ENCODE measurements around the gene PIK3CG.
"Not testable (repeated sequence)": the region's sequence is repeated elsewhere in the genome, so short reads cannot be mapped to it uniquely, and the experiment has no call there.

Gene PIK3CG

DNA sequence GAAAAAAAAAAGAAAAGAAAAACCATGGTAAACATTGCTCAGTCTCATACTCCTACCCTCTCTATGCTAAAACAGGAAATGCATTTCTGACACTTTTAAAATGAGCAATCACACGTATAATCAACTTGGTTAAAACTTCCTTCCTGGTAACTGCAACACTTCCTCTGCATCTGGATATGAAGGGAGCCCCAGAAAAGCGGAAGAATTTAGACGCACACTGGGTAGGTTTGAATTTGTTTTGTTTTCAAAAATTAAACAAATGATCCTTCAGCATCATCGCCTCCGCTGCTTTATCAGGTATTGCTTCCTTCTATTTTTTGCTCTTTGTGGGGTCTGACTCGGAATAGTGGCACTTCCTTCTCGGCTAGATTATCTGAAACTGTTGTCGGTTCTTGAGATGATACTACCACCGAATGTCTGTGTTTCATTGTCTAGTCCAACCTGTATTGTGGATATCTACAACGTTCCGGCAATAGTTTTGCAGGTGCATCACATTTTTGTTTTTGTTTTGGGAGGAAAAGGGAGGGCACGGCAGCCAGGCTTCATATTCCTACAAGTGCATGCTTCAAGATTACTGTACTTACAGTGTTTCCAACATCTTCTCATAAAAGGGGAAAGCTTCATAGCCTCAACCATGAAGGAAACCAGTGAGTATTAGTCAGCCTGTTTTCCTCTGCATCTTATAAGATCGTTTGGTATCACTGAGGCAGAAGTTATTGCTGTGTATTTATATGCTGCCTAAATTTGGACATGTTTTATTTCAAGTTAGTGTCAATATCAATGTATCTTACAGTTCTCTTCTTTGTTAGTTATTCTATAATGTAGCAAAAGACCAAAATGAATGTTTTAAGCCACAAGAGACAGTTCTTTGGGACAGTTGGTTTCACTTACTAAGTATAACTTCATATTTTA, at the start of gene PIK3CG:
TSS of gene PIK3CG (plus strand) at position 153 of the 912 bp plus-strand sequence. CDS start 2,280 bp downstream, outside the sequence.
- H3K4me3 Mint-ChIP-seq, result peak within 1 kb of the TSS; percentile 93
- no peaks in the 10 kb centered on the region for H3K27me3 Mint-ChIP-seq
- peaks cover 11% of the 10 kb centered on the region for H3K36me3 Mint-ChIP-seq
- no peaks in the 10 kb centered on the region for H3K9me3 Mint-ChIP-seq
- peaks cover 81% of the 10 kb centered on the region for H3K4me1 Mint-ChIP-seq
- peak within 1 kb of the TSS; percentile 90 for H3K27ac Mint-ChIP-seq

DNA sequence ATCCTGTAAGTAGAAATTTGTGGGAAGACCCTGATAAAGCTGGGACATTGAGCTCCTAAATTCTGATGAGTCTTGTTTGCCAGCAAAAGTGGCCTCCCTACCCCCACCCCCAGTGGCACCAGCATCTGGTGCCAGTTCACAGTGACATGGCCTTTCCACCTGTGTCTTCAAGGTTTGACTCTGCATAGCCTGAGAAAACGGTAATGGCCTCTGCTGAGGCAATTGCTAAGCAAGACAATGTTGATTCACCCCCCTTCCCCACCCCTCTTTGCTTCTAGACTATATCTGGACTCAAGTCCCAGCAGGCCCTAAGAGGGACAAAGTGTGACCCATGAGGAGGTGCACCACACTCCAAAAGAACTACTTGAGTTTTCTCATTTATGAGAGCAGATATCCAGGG, 48.0 kb upstream of the PIK3CG start:
- Mint-ChIP-seq H3K36me3 (no peaks in the 10 kb centered on the region), H3K9me3 (no peaks in the 10 kb centered on the region), H3K27me3 (no peaks in the 10 kb centered on the region), H3K4me1 (no peaks in the 10 kb centered on the region), H3K27ac (no peak overlapping the region), H3K4me3 (no peak overlapping the region)

DNA sequence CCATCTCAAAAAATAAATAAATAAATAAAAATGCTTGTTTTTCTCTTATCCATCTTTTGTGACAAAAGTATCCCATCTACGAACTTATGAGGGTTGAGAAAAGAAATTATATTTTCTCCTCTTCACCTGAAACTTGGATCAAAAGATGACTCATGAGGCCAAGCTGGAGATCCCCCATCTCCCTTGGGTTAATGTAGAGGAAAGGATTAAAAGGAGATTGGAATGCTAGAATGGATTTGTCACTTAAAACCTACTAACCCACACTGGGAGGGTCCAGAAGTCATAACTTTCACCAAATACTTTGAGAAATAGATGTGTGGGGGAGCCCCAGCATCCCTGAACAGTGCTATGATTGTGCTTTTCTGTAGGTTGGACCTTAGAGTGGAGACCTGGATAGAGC, 46.3 kb upstream of the PIK3CG start:
- Mint-ChIP-seq H3K9me3 (no peaks in the 10 kb centered on the region), H3K36me3 (no peaks in the 10 kb centered on the region), H3K4me1 (no peaks in the 10 kb centered on the region), H3K4me3 (no peak overlapping the region), H3K27ac (no peak overlapping the region), H3K27me3 (no peaks in the 10 kb centered on the region)

DNA sequence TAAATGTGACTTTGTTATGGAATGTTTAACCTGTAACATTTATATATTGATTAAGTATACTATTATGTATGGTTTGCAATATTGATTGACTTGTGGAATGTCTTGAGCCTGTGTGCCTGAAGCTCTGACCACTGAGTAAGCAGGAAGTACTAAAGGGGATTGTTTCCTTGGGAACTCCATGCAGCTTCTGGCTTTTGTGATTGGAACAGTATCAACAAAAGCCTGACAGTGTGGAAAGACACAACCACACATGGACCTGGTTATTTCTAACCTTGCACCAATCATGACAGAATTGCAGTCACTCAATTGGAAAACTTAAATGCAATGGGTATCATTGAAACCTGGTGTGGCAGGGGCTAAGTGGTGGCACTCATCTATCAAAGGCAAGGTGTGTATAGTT, 45.5 kb upstream of the PIK3CG start:
- Mint-ChIP-seq H3K4me1 (no peaks in the 10 kb centered on the region), H3K27me3 (no peaks in the 10 kb centered on the region), H3K4me3 (no peak overlapping the region), H3K36me3 (no peaks in the 10 kb centered on the region), H3K9me3 (no peaks in the 10 kb centered on the region), H3K27ac (no peak overlapping the region)

DNA sequence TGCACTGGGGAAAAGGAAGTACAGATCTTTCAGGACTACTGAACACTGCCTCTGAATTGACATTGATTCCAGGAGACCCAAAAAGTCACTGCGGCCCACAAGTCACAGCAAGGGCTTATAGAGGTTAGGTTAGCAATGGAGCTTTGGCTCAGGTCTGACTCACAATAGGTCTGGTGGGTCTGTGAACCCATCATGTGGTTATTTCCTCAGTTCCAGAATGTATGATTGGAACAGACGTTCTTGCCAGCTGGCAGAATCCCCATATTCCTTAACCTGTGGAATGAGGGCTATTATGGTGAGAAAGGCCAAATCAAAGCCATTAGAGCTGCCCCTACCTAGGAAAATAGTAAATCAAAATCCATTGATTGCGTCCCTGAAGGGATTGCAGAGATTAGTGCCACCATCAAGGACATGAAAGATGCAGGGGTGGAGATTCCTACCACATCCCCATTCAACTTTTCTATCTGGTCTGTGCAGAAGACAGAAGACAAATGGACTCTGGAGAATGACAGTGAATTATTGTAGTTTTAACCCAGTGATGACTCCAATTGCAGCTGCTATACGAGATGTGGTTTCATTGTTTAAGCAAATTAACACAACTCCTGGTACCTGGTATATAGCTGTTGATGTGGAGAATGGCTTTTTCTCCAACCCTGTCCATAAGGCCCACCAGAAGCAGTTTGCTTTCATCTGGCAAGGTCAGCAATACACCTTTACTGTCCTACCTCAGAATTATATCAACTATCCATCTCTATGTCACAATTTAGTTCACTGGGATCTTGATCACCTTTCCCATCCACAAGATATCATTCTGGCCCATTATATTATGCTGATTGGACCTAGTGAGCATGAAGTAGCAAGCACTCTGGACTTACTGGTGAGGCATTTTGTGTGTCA, 44.5 kb upstream of the PIK3CG start:
- no peaks in the 10 kb centered on the region for H3K4me1 Mint-ChIP-seq
- no peaks in the 10 kb centered on the region for H3K9me3 Mint-ChIP-seq

DNA sequence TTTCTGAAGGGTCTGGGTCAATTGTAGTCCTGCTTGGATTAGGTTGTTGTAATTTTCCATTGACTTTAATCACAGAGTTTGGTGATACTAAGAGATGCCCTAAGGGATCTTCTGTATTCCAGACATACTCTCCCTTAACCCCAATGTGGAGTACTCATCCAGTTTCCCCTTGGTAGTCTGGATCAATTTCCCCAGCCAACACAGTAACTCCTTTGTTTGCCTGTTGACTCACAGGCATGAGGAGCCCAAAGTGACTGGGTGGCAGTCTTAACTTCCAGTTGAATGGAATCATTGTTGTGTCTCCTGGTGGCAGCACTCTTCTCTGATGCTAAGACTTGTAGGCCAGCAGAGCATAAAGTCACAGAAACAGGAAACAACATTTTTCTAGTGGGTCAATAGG, 41.5 kb upstream of the PIK3CG start:
- no peak overlapping the region for H3K27ac Mint-ChIP-seq
- no peaks in the 10 kb centered on the region for H3K27me3 Mint-ChIP-seq
- H3K4me1 Mint-ChIP-seq, result no peaks in the 10 kb centered on the region
- H3K4me3 Mint-ChIP-seq, result no peak overlapping the region
- H3K9me3 Mint-ChIP-seq, result no peaks in the 10 kb centered on the region
- H3K36me3 Mint-ChIP-seq, result no peaks in the 10 kb centered on the region

More for the DNA sequence above, 44.5 kb upstream of the PIK3CG start:
- Mint-ChIP-seq H3K27ac (no peak overlapping the region), H3K27me3 (no peaks in the 10 kb centered on the region), H3K4me3 (no peak overlapping the region), H3K36me3 (no peaks in the 10 kb centered on the region)

DNA sequence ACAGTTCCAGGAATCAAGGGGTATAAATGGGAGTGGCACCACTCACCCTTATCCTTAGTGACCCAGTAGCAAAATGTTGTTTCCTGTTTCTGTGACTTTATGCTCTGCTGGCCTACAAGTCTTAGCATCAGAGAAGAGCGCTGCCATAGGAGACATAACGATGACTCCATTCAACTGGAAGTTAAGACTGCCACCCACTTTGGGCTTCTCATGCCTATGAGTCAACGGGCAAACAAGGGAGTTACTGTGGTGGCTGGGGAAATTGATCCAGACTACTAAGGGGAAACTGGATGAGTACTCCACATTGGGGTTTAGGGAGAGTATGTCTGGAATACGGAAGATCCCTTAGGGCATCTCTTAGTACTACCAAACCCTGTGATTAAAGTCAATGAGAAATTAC, 40.6 kb upstream of the PIK3CG start:
- Mint-ChIP-seq H3K27me3 (no peaks in the 10 kb centered on the region), H3K4me1 (no peaks in the 10 kb centered on the region), H3K27ac (no peak overlapping the region), H3K9me3 (no peaks in the 10 kb centered on the region), H3K4me3 (no peak overlapping the region), H3K36me3 (no peaks in the 10 kb centered on the region)

DNA sequence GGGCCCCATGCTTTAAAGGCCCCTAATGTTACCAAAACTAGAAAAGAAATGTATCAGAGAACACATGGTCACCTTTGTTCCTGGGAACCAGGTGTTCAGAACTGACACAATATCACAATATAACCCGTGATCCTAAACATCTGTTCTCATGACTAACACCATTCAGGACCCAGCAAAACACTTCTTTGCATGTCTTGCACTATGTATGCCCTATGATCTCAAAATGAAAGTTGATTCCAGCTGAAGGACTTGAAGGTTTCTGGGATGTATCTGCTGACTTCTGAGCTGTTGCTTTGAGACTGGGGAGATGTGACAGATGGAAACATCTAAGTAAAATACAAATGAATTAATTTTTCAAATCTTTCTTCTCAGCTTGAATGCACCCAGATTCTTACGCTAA, 37.5 kb upstream of the PIK3CG start:
- Mint-ChIP-seq H3K36me3 (peaks cover 2% of the 10 kb centered on the region), H3K4me3 (no peak overlapping the region), H3K4me1 (no peaks in the 10 kb centered on the region), H3K9me3 (peaks cover 10% of the 10 kb centered on the region), H3K27ac (no peak overlapping the region), H3K27me3 (no peaks in the 10 kb centered on the region)

DNA sequence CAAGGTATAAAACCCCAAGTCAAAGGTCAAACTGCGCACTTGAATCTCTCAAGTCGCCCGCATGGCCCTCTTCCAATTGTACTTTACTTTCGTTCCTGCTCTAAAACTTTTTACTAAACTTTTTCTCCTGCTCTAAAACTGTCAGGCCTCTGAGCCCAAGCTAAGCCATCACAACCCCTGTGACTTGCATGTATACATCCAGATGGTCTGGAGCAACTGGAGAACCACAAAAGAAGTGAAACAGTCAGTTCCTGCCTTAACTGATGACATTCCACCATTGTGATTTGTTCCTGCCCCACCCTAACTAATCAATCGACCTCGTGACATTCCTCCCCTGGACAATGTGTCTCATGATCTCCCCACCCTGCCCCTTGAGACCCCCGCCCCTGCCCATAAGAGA, 35.6 kb upstream of the PIK3CG start:
- Mint-ChIP-seq H3K36me3 (peaks cover 2% of the 10 kb centered on the region), H3K4me3 (no peak overlapping the region), H3K27ac (no peak overlapping the region), H3K27me3 (no peaks in the 10 kb centered on the region), H3K9me3 (peaks cover 10% of the 10 kb centered on the region), H3K4me1 (no peaks in the 10 kb centered on the region)

DNA sequence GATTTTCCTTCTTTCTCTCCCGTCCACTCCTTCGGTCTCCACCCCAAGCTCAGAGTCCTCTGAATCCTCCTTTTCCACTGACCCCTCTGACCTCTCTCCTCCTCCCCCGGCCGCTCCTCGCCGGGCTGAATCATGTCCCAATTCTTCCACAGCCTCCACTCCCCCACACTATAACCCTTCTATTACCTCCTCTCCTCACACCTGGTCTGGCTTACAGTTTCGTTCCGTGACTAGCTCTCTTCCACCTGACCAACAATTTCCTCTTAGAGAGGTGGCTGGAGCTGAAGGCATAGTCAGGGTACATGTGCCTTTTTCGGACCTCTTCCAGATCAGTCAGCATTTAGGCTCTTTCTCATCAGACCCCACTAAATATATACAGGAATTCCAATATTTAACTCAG, 34.2 kb upstream of the PIK3CG start:
- not testable (repeated sequence) for H3K4me3 Mint-ChIP-seq, H3K36me3 Mint-ChIP-seq, H3K27me3 Mint-ChIP-seq, H3K4me1 Mint-ChIP-seq
- peaks cover 10% of the 10 kb centered on the region for H3K9me3 Mint-ChIP-seq
- peak overlapping the region; percentile 33 for H3K27ac Mint-ChIP-seq

DNA sequence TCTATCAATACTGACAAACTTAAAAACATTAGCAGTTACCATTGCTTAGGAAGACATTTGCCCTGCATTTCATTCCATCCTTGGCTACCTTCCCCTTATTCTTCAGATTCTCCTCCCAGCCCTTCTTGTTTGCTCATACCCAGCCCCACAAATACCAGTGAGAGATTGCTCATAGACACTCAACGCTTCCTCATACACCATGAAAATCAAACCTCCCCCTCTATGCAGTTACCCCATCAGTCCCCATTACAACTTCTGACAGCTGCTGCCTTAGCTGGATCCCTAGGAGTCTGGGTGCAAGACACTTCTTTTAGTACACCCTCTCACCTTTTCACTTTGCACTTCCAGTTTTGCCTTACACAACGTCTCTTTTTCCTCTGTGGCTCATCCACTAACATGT, 28.3 kb upstream of the PIK3CG start:
- H3K4me3 Mint-ChIP-seq, result no peak overlapping the region
- no peak overlapping the region for H3K27ac Mint-ChIP-seq
- H3K36me3 Mint-ChIP-seq, result peaks cover 1% of the 10 kb centered on the region
- peaks cover 4% of the 10 kb centered on the region for H3K4me1 Mint-ChIP-seq
- no peaks in the 10 kb centered on the region for H3K27me3 Mint-ChIP-seq
- H3K9me3 Mint-ChIP-seq, result no peaks in the 10 kb centered on the region

DNA sequence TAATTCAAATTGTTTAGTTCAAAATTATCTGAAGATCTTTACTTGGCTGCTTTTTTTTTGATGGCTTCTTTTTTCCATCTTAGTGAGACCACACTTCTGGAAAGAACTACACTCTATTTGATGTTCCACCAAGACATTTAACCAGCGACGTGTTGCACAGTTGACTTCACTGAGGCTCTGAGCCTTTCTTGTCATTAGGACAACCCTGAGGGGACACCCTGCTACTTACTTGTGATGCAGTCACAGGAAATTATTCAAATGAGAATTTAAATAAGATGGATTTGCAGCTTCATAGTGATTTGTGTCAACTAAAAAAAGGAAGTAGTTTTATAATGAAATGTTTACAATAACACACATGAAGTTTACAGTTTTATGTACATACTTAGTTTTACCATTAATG, 25.6 kb upstream of the PIK3CG start:
- Mint-ChIP-seq H3K27ac (no peak overlapping the region), H3K9me3 (no peaks in the 10 kb centered on the region), H3K36me3 (peaks cover 1% of the 10 kb centered on the region), H3K27me3 (no peaks in the 10 kb centered on the region), H3K4me1 (peaks cover 4% of the 10 kb centered on the region), H3K4me3 (no peak overlapping the region)

DNA sequence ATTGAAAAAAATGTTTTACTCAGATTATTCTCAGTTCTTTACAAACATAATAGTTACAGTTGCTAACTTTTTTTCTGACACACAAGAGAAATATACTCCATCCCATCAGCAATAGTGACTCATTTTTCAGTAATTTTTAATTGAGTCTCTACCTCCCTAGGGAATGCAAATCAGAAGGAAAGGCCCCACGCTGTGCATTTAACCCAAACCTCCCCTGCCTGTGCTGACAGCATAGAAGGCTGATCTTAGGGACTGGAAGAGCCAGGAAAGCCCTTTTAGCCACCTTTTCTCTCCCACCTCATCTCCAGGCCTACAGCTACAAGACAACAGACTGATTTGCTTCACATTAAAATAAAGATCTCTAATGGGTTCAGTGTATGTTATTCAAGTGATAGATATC, 24.7 kb upstream of the PIK3CG start:
- Mint-ChIP-seq H3K4me3 (no peak overlapping the region), H3K36me3 (peaks cover 1% of the 10 kb centered on the region), H3K27ac (no peak overlapping the region), H3K27me3 (no peaks in the 10 kb centered on the region), H3K9me3 (no peaks in the 10 kb centered on the region), H3K4me1 (peaks cover 4% of the 10 kb centered on the region)

DNA sequence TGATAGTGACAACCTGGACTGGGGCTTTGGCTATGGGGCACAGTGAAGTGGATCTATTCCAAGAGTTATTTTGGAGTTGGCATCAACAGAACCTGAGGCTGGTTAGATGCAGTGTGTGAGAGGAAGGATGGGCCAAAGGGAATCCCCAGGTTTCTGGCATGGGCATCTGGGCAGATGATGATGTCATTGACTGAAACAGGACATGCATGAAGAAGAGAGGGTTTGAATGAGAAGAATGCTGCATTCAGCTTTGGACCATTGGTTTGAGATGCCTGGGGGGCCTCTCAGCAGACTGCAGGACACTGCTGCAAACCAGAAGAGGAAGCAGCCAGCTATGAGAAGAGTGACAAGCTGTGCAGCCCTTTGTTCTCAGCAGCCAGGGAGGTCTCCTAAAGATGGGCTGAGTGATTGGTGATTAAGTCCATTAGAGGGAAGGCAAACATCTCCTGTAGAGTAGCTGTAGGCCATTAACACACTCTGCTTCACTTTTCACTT, 23.1 kb upstream of the PIK3CG start:
- Mint-ChIP-seq H3K9me3 (no peaks in the 10 kb centered on the region), H3K27ac (no peak overlapping the region), H3K27me3 (no peaks in the 10 kb centered on the region), H3K36me3 (peaks cover 1% of the 10 kb centered on the region), H3K4me3 (no peak overlapping the region), H3K4me1 (peaks cover 4% of the 10 kb centered on the region)

DNA sequence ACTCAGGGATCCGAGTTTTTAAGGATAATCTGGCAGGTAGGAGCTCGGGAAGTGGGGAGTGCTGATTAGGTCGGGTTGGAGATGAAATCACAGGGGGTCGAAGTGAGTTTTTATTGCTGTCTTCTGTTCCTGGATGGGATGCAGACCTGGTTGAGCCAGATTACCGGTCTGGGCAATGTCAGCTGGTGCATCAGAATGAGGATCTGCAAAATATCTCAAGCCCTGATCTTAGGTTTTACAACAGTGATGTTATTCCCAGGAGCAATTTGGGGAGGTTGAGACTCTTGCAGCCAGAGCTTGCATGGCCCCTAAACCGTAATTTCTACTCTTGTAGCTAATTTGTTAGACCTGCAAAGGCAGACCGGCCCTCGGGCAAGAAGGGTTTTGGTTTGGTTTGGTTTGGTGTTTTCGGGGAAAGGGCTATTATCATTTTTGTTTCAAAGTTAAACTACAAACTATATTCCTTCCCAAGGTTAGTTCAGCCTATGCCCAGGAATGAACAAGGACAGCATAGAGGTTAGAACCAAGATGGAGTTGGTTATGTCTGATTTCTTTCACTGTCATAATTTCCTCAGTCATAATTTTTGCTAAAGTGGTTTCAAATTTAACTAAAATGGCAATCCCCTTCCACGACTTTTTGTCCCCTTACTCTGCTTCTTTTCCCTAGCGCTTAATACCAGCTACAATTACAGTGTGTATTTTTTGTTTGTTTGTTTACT, 20.6 kb upstream of the PIK3CG start:
- Mint-ChIP-seq H3K4me3 (no peak overlapping the region), H3K4me1 (peaks cover 1% of the 10 kb centered on the region), H3K27me3 (no peaks in the 10 kb centered on the region), H3K27ac (no peak overlapping the region), H3K36me3 (peaks cover 1% of the 10 kb centered on the region), H3K9me3 (no peaks in the 10 kb centered on the region)

Measured in activated naive CD4-positive, alpha-beta T cell treated with anti-CD3 and anti-CD28 coated beads, Interleukin-2, amount 50 U/mL, for 24 hours (primary cell).